Upper lobe of left lung (tissue), 6 donors: ENCODE data around the gene SERTM1. TPM values are rescaled to one million over a fixed set of nuclear protein-coding genes. Genes with fewer than 3 reads are reported as not detected.

Source experiments
- ATAC-seq, 2 donors: fragments of 200-7000 bp; cut with Tn5 transposase; one replicate each; pipeline ENCODE4 v1.9.1; 2022; ENCODE audit warnings: mild to moderate bottlenecking in 2 of 2, moderate library complexity in 2 of 2; ENCODE audit not compliant: low FRiP score in 2 of 2
- DNase-seq, 2 donors: peaks; one replicate each; pipeline ENCODE4 v3.0.0-alpha.2; 2019 to 2020
- H3K27ac ChIP-seq, 4 donors: fragments of 200-600 bp; sonication (generic); one replicate each; pipeline ENCODE4 v1.5.1; 2016 to 2019
- H3K27me3 ChIP-seq, 4 donors: fragments of 200-600 bp; sonication (generic); one replicate each; pipeline ENCODE4 v1.5.1; 2017 to 2019
- H3K36me3 ChIP-seq, 4 donors: fragments of 200-600 bp; sonication (generic); one replicate each; pipeline ENCODE4 v1.5.1; 2016 to 2019
- H3K4me1 ChIP-seq, 4 donors: fragments of 200-600 bp; sonication (generic); one replicate each; pipeline ENCODE4 v1.5.1; 2018 to 2019
- H3K4me3 ChIP-seq, 4 donors: fragments of 200-600 bp; sonication (generic); one replicate each; pipeline ENCODE4 v1.5.1; 2017 to 2019; ENCODE audit warnings: mild to moderate bottlenecking in 2 of 4, moderate library complexity in 1 of 4
- H3K9me3 ChIP-seq, 4 donors: fragments of 200-600 bp; sonication (generic); one replicate each; pipeline ENCODE4 v1.5.1; 2018 to 2019
- CTCF ChIP-seq, 6 experiments: fragments of 450-650 bp in 4 of 6; fragments of 200-600 bp in 2 of 6; sonication (generic) in 2 of 6; IDR thresholded peaks; one replicate each; pipeline ENCODE4 v1.5.1; 2016 to 2019; ENCODE audit warnings: antibody characterized with exemption in 6 of 6
- EP300 ChIP-seq, 4 donors: sonication (generic); formaldehyde crosslinking; IDR thresholded peaks; one replicate each; pipeline ENCODE4 v1.5.1; 2017; ENCODE audit warnings: antibody characterized with exemption in 4 of 4, control low read depth in 2 of 4
- POLR2A ChIP-seq, 4 donors: fragments of 450-650 bp; IDR thresholded peaks; one replicate each; pipeline ENCODE4 v1.5.1; 2016 to 2017; ENCODE audit warnings: antibody characterized with exemption in 4 of 4, mild to moderate bottlenecking in 2 of 4
- POLR2AphosphoS5 ChIP-seq, 2 donors: sonication (generic); formaldehyde crosslinking; IDR thresholded peaks; one replicate each; pipeline ENCODE4 v1.5.1; 2017; ENCODE audit warnings: antibody characterized with exemption in 2 of 2
- WGBS, 2 donors: methylation state at CpG; one replicate each; pipeline ENCODE4 v1.1.5; 2017 to 2018; 5-methylcytosine and 5-hydroxymethylcytosine counted together
- total RNA-seq, 6 donors: library from RNA; depleted of rRNA in 4 of 6; stranded (reverse); fragments of >200 nt in 4 of 6; gene quantifications; one replicate each; pipeline versions ENCODE4 v1.1.0 to v1.2.1, GENCODE V29; 2016 to 2021
- donor health status: DM: no; HTN: no; CAD: no; lungs with moderate emphysema.
- donor health status: DM: no; HTN: yes; CAD: no; lungs with severe emphysema.

The SERTM1 gene
- total RNA-seq, 6 donors from 2014 or later: 3.0 to 7.3 (median 3.8) TPM; not detected in 1

- DNase-seq: no peak
Measured at GRCh38 chr13:36683701-36684100, 9.9 kb downstream of the SERTM1 start.

GRCh38 chr13:36685927-36686326 lies 12.1 kb downstream of the SERTM1 start:
- H3K36me3 ChIP-seq: no peaks in the 10 kb centered on the region
- DNase-seq: no peak
- H3K27me3 ChIP-seq: no peaks in the 10 kb centered on the region
- no peak overlapping the region for H3K4me3 ChIP-seq
- peak in 1 of 2 donors; percentile 83 for ATAC-seq
- WGBS, 2 donors: 43 to 52% methylated on average over 1 of the region's 1 CpG
- H3K27ac ChIP-seq: no peak overlapping the region
- TF ChIP-seq POLR2A (IDR thresholded peaks at IDR 0.05) (no peak), POLR2AphosphoS5 (IDR thresholded peaks at IDR 0.05) (no peak), EP300 (IDR thresholded peaks at IDR 0.05) (no peak), CTCF (IDR thresholded peaks at IDR 0.05) (no peak)
- H3K4me1 ChIP-seq: no peaks in the 10 kb centered on the region
- H3K9me3 ChIP-seq: no peaks in the 10 kb centered on the region

More at GRCh38 chr13:36683701-36684100, 9.9 kb downstream of the SERTM1 start:
- no peak overlapping the region for H3K4me3 ChIP-seq
- ATAC-seq: no peak
- H3K36me3 ChIP-seq: no peaks in the 10 kb centered on the region
- H3K4me1 ChIP-seq: no peaks in the 10 kb centered on the region
- no peaks in the 10 kb centered on the region for H3K27me3 ChIP-seq
- no peak overlapping the region for H3K27ac ChIP-seq
- H3K9me3 ChIP-seq: no peaks in the 10 kb centered on the region
- TF ChIP-seq POLR2AphosphoS5 (IDR thresholded peaks at IDR 0.05): no peak
- 92 to 96% methylated on average over 6 of the region's 6 CpGs for WGBS, 2 donors

GRCh38 chr13:36696410-36697010 lies 22.7 kb downstream of the SERTM1 start:
- Histone ChIP-seq H3K4me1 (no peaks in the 10 kb centered on the region), H3K27me3 (no peaks in the 10 kb centered on the region), H3K36me3 (no peaks in the 10 kb centered on the region), H3K9me3 (no peaks in the 10 kb centered on the region), H3K4me3 (no peak overlapping the region), H3K27ac (no peak overlapping the region)
- ATAC-seq (no peak), DNase-seq (peak in 1 of 2 donors; percentile 16)
- TF ChIP-seq POLR2AphosphoS5 (IDR thresholded peaks at IDR 0.05) (no peak), POLR2A (IDR thresholded peaks at IDR 0.05) (no peak), EP300 (IDR thresholded peaks at IDR 0.05) (no peak), CTCF (IDR thresholded peaks at IDR 0.05) (no peak)
- WGBS, 2 donors: 72 to 76% methylated on average over 9 of the region's 9 CpGs

- H3K4me1 ChIP-seq: no peaks in the 10 kb centered on the region
- TF ChIP-seq POLR2AphosphoS5 (IDR thresholded peaks at IDR 0.05) (no peak), EP300 (IDR thresholded peaks at IDR 0.05) (no peak)
- WGBS, 2 donors: 62 to 66% methylated on average over 5 of the region's 5 CpGs
Measured at GRCh38 chr13:36700170-36700569, 26.4 kb downstream of the SERTM1 start.

GRCh38 chr13:36706755-36707154 lies 32.9 kb downstream of the SERTM1 start:
- no peak for ATAC-seq
- no peak for TF ChIP-seq CTCF (IDR thresholded peaks at IDR 0.05)
- TF ChIP-seq POLR2AphosphoS5 (IDR thresholded peaks at IDR 0.05): no peak
- no peak for TF ChIP-seq EP300 (IDR thresholded peaks at IDR 0.05)
- no peak for TF ChIP-seq POLR2A (IDR thresholded peaks at IDR 0.05)
- WGBS, 2 donors: 47 to 85% methylated on average over 1 of the region's 1 CpG

More at GRCh38 chr13:36700170-36700569, 26.4 kb downstream of the SERTM1 start:
- H3K27ac ChIP-seq: no peak overlapping the region
- H3K9me3 ChIP-seq: no peaks in the 10 kb centered on the region
- peak in 1 of 2 donors; percentile 55 for ATAC-seq
- no peak for DNase-seq
- H3K4me3 ChIP-seq: no peak overlapping the region
- no peaks in the 10 kb centered on the region for H3K27me3 ChIP-seq
- H3K36me3 ChIP-seq: no peaks in the 10 kb centered on the region

More at GRCh38 chr13:36706755-36707154, 32.9 kb downstream of the SERTM1 start:
- no peaks in the 10 kb centered on the region for H3K36me3 ChIP-seq
- no peaks in the 10 kb centered on the region for H3K9me3 ChIP-seq
- H3K27ac ChIP-seq: no peak overlapping the region
- no peaks in the 10 kb centered on the region for H3K4me1 ChIP-seq
- no peaks in the 10 kb centered on the region for H3K27me3 ChIP-seq
- no peak overlapping the region for H3K4me3 ChIP-seq
- no peak for DNase-seq
